Right cardiac atrium (tissue), 5 donors: ENCODE results near the gene SLC25A2. TPM values are rescaled to one million over a fixed set of nuclear protein-coding genes. Genes with fewer than 3 reads are reported as not detected.
A peak's percentile ranks its signal among the peaks of the same experiment; 100 is the strongest.
"Not testable (repeated sequence)": the region's sequence is repeated elsewhere in the genome, so short reads cannot be mapped to it uniquely, and the experiment has no call there.

ENCODE experiments used
- ATAC-seq, 2 donors: fragments of 200-7000 bp; cut with Tn5 transposase; one replicate each; pipeline versions ENCODE4 v1.8.0 to v1.9.1; 2020; ENCODE audit warnings: moderate library complexity in 2 of 2, mild to moderate bottlenecking in 1 of 2
- DNase-seq, 3 donors: peaks; one replicate each; pipeline ENCODE4 v3.0.0-alpha.2; 2020
- H3K27ac ChIP-seq: one replicate; pipeline ENCODE4 v1.5.1; 2013; ENCODE audit warnings: mild to moderate bottlenecking, low read length, control low read depth, moderate library complexity
- H3K27me3 ChIP-seq: one replicate; pipeline ENCODE4 v1.6.1; 2013; ENCODE audit not compliant: control insufficient read depth, insufficient read depth
- H3K4me1 ChIP-seq: one replicate; pipeline ENCODE4 v1.6.1; 2013; ENCODE audit warnings: low read length; ENCODE audit not compliant: control insufficient read depth, insufficient read depth
- H3K4me3 ChIP-seq: one replicate; pipeline ENCODE4 v1.5.1; 2013; ENCODE audit warnings: low read length, control low read depth
- H3K9me3 ChIP-seq: one replicate; pipeline ENCODE4 v1.6.1; 2013; ENCODE audit warnings: low read length; ENCODE audit not compliant: control insufficient read depth
- WGBS: extraction: QIAGEN DNeasy Blood & Tissue Kit; methylation state at CpG from one replicate; pipeline ENCODE4 v1.1.7; 2013; 5-methylcytosine and 5-hydroxymethylcytosine counted together
- intact Hi-C, 4 donors: fragments of 100-400 bp; cut with DNase I; formaldehyde crosslinking; loops; one replicate each; pipeline versions ENCODE4 v1.11.0 to v1.14.0; 2022 to 2023
- long read RNA-seq, 4 donors: library from polyadenylated mRNA; unstranded; transcript quantifications; one replicate each; pipeline ENCODE4 v2.0.0, GENCODE V29; 2020 to 2021
- polyA plus RNA-seq: library from polyadenylated mRNA; stranded (reverse); fragments of 200-250 nt; gene quantifications from one replicate; pipeline ENCODE4 v1.2.3, GENCODE V29; 2013
- total RNA-seq, 4 donors: library from RNA; stranded (reverse); fragmentation: NEBNext Ultra II Directional; extraction: Animal tissue kit (Norgen Biotek cat#: 25700); gene quantifications; one replicate each; pipeline ENCODE4 v1.2.1, GENCODE V29; 2021
- donor health status: healthy with polysubstance abuse.
- donor health status: DM: no; HTN: yes; CAD: no.
- donor health status: DM: no; HTN: no; CAD: no.
- donor health status: DM: no; HTN: yes; CAD: no; lungs with severe emphysema.
- donor health status: DM: yes; HTN: yes; CAD: no.

SLC25A2 gene
- total RNA-seq (under 1 TPM in 2 of 4 donors, not detected in 2; 0.17 to 0.37 TPM), polyA plus RNA-seq (0.14 TPM)
- long read RNA-seq, donor 1 = 0 reads
- long read RNA-seq, donor 2 = 0 reads
- long read RNA-seq, donor 3 = 0 reads
- long read RNA-seq, donor 4 = 0 reads

DNA sequence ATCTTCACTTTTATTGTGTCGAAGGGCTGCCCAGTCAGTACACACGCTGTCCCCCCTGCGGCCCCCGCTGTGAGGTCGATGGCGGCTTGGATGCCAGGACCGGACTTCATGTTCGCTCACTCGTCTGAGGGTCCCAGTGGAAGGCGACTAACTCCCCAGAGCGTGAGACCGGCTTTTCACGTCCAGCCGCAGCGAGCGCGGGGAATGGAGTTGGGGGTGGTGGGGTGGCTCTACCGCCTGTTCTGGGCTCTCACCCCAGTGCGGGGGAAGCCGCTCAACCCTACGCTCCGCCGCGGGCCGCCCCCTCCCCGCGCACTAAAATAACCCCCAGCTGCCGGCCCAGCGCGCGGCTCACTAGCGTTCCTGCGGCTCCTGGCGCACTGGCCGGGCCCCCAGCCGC, at the start of gene SLC25A2:
Gene SLC25A2 (minus strand): TSS at position 294 of the 400 bp plus-strand sequence. CDS start 184 bp downstream, at position 110.
- Histone ChIP-seq H3K4me3 (no peak within 1 kb of the TSS), H3K9me3 (peaks cover 13% of the 10 kb centered on the region), H3K27ac (no peak within 1 kb of the TSS), H3K4me1 (no peaks in the 10 kb centered on the region), H3K27me3 (no peaks in the 10 kb centered on the region)
- 29% methylated on average over 36 of the region's 36 CpGs for WGBS
- no peak for ATAC-seq
- intact Hi-C loops = no loop called here
- no peak for DNase-seq

- intact Hi-C loops = no loop called here
- WGBS = 24% methylated on average over 34 of the region's 36 CpGs
- Histone ChIP-seq H3K9me3 (peaks cover 7% of the 10 kb centered on the region), H3K4me3 (no peak overlapping the region), H3K27me3 (no peaks in the 10 kb centered on the region), H3K4me1 (no peaks in the 10 kb centered on the region), H3K27ac (no peak overlapping the region)
- ATAC-seq (no peak), DNase-seq (no peak)
Observed at GRCh38 chr5:141351591-141351990, 47.7 kb upstream of the SLC25A2 start.

DNA sequence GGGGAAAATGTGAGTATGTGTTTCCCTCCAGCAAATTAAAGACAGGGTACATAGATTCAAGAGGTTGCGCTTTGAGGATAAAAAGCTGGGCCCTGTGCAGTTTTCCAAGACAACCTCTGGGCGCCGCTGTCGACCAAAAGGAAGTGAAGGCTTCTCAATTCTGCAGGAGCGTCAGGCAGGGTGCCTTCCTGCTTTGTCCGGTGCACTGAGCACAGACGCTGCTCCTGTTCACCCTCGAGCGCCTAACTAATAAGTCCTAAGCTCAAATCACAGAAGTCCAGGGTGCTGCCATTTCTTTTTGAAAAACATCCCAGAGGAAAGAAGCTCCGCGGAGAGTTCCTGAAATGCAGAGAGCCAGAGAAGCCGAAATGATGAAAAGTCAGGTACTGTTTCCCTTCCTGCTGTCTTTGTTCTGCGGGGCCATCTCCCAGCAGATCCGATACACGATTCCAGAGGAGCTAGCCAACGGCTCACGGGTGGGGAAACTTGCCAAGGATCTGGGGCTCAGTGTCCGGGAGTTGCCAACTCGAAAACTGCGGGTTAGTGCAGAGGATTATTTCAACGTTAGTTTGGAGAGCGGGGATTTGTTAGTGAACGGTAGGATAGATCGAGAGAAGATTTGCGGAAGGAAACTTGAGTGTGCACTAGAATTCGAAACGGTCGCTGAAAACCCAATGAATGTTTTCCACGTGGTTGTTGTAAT, 46.2 kb upstream of the SLC25A2 start, which contains the start of gene PCDHGB1:
Gene PCDHGB1 (plus strand): TSS at position 183 of the 703 bp plus-strand sequence. CDS start 162 bp downstream, at position 345.
- 20% methylated on average over 29 of the region's 29 CpGs for WGBS
- H3K4me3 ChIP-seq = peak within 1 kb of the TSS; percentile 45
- intact Hi-C loops = no loop called here
- no peak within 1 kb of the TSS for H3K27ac ChIP-seq
- peaks cover 13% of the 10 kb centered on the region for H3K9me3 ChIP-seq
- DNase-seq (peak in 2 of 3 donors; percentile 65 to 71), ATAC-seq (peak; percentile 44 to 60)
- H3K27me3 ChIP-seq = no peaks in the 10 kb centered on the region
- H3K4me1 ChIP-seq = no peaks in the 10 kb centered on the region

DNA sequence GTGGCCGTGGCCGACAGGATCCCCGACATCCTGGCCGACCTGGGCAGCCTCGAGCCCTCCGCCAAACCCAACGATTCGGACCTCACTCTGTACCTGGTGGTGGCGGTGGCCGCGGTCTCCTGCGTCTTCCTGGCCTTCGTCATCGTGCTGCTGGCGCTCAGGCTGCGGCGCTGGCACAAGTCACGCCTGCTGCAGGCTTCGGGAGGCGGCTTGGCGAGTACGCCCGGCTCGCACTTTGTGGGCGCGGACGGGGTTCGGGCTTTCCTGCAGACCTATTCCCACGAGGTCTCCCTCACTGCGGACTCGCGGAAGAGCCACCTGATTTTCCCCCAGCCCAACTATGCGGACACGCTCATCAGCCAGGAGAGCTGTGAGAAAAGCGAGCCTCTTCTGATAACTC, 42.2 kb upstream of the SLC25A2 start:
- intact Hi-C loops, DNase-seq, H3K4me1 ChIP-seq, H3K27ac ChIP-seq, H3K27me3 ChIP-seq, H3K4me3 ChIP-seq, ATAC-seq: not testable (repeated sequence)
- peaks cover 15% of the 10 kb centered on the region for H3K9me3 ChIP-seq
- 41% methylated on average over 24 of the region's 35 CpGs for WGBS

DNA sequence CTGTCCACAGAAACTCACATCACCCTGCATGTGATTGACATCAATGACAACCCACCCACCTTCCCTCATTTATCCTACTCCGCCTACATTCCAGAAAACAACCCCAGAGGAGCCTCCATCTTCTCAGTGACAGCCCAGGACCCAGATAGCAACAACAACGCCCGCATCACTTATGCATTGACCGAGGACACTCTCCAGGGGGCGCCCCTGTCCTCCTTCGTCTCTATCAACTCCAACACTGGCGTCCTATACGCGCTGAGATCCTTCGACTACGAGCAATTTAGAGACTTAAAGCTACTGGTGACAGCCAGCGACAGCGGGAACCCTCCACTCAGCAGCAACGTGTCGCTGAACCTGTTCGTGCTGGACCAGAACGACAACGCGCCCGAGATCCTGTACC, 41.5 kb upstream of the SLC25A2 start:
- H3K27ac ChIP-seq = no peak overlapping the region
- H3K4me1 ChIP-seq = no peaks in the 10 kb centered on the region
- DNase-seq = no peak
- whole genome bisulfite sequencing = 31% methylated on average over 20 of the region's 20 CpGs
- H3K27me3 ChIP-seq = no peaks in the 10 kb centered on the region
- intact Hi-C loops = no loop called here
- H3K4me3 ChIP-seq = peak overlapping the region; percentile 28
- H3K9me3 ChIP-seq = peaks cover 15% of the 10 kb centered on the region
- no peak for ATAC-seq

GRCh38 chr5:141343953-141344463, 40.2 kb upstream of the SLC25A2 start:
- H3K4me1 ChIP-seq = no peaks in the 10 kb centered on the region
- intact Hi-C loops = loop anchor here in 2 of 4 donors (5.0 kb wide), 1 partner anchor 213 kb away; no protein-coding TSS in a partner anchor
- ATAC-seq (peak; percentile 36 to 43), DNase-seq (no peak)
- H3K4me3 ChIP-seq = peak overlapping the region; percentile 42
- H3K27ac ChIP-seq = no peak overlapping the region
- H3K9me3 ChIP-seq = peaks cover 15% of the 10 kb centered on the region
- WGBS = 21% methylated on average over 31 of the region's 31 CpGs
- H3K27me3 ChIP-seq = no peaks in the 10 kb centered on the region

DNA sequence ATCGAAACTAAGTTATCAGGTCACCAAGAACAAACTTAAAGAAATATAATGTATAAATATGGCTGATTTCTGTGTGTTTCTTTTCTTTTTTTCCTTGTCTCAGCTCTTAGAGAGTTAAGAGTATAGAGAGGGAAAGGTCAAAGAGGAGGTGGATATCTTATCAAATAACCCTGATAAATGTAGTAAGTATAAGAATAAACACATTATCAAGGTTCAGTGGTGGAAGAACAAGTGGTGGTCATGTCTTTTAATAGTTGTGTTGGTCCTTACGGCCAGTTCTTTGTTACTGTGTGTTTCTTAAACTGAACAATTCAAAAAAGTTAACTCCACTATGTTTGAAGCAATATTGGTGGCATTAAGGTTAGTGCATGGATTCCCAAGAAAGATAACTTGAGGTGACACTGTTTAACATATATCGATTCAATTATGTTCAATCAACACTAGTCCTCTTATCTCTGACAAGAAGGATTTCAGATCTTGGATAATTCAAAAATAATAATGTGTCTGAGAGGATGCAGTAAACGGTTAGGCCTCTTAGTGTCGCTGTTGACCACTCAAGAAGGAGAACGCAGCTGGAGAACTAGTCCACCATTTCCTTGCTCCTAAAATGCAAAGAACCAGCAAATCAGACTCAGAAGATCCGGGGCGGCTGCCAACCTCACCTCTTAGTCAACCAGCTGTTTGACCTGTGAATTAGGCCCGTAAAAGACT, 39.5 kb upstream of the SLC25A2 start, which contains the start of gene PCDHGA3:
Gene PCDHGA3 (plus strand): TSS at position 588 of the 711 bp plus-strand sequence. CDS start 205 bp downstream, outside the sequence.
- Histone ChIP-seq H3K27me3 (no peaks in the 10 kb centered on the region), H3K4me1 (no peaks in the 10 kb centered on the region), H3K4me3 (peak within 1 kb of the TSS; percentile 42), H3K9me3 (peaks cover 17% of the 10 kb centered on the region), H3K27ac (no peak within 1 kb of the TSS)
- ATAC-seq (peak; percentile 40 to 47), DNase-seq (no peak)
- WGBS = 21% methylated on average over 9 of the region's 9 CpGs
- intact Hi-C loops = loop anchor here in 2 of 4 donors (5.0 kb wide), 1 partner anchor 214 kb away; no protein-coding TSS in a partner anchor

DNA sequence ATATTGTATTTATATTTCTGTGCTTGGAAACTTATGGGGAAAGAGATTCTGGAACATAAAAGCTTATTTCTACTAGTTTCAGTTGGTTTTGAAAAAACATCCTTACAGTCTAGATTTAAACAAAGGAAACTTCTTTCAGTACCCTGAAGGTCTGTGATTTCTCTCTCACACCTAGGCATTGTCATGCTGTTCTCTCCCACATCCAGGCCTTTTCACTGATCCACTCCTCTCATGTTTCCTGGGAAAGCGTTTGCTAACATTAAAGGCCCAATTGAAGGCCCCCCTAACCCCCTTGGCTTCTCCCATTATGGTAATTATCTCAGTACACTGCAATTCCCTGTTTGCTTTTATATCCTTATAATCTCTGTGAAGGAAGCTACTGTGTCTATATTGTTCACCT, 38.9 kb upstream of the SLC25A2 start:
- H3K27ac ChIP-seq = no peak overlapping the region
- DNase-seq (no peak), ATAC-seq (no peak)
- H3K4me3 ChIP-seq = peak overlapping the region; percentile 4
- H3K27me3 ChIP-seq = no peaks in the 10 kb centered on the region
- WGBS = 18% methylated on average over 1 of the region's 1 CpG
- H3K4me1 ChIP-seq = no peaks in the 10 kb centered on the region
- intact Hi-C loops = loop anchor here in 2 of 4 donors (5.0 kb wide), 1 partner anchor 215 kb away; no protein-coding TSS in a partner anchor
- H3K9me3 ChIP-seq = peaks cover 17% of the 10 kb centered on the region

- peaks cover 16% of the 10 kb centered on the region for H3K9me3 ChIP-seq
- not testable (repeated sequence) for H3K27me3 ChIP-seq
Observed at GRCh38 chr5:141340781-141341354, 37.0 kb upstream of the SLC25A2 start.

GRCh38 chr5:141338538-141339306, 34.9 kb upstream of the SLC25A2 start, which contains the start of gene PCDHGA2:
TSS of gene PCDHGA2 (plus strand) at chr5:141338760.
- H3K4me3 ChIP-seq = peak within 1 kb of the TSS; percentile 61
- intact Hi-C loops = loop anchor here in 1 of 4 donors (10.0 kb wide), 1 partner anchor 216 kb away; no protein-coding TSS in a partner anchor
- DNase-seq = peak in 2 of 3 donors; percentile 59 to 66
- peaks cover 7% of the 10 kb centered on the region for H3K9me3 ChIP-seq
- H3K27me3 ChIP-seq = no peaks in the 10 kb centered on the region
- ATAC-seq = peak; percentile 72 to 76
- peak within 1 kb of the TSS; percentile 43 for H3K27ac ChIP-seq
- H3K4me1 ChIP-seq = no peaks in the 10 kb centered on the region
- 10% methylated on average over 27 of the region's 27 CpGs for WGBS

More at GRCh38 chr5:141340781-141341354, 37.0 kb upstream of the SLC25A2 start:
- ATAC-seq, H3K4me1 ChIP-seq, DNase-seq, H3K4me3 ChIP-seq, H3K27ac ChIP-seq: not testable (repeated sequence)
- intact Hi-C loops = loop anchor here in 2 of 4 donors (5.0 kb wide), 1 partner anchor 216 kb away; no protein-coding TSS in a partner anchor
- 55% methylated on average over 45 of the region's 45 CpGs for whole genome bisulfite sequencing
